Activated naive CD8-positive, alpha-beta T cell treated with anti-CD3 and anti-CD28 coated beads, Interleukin-2, amount 10 ng/mL, durations not matched to agents 7 days and 5 days (primary cell): ENCODE measurements around the gene ADCY9. TPM values are rescaled to one million over a fixed set of nuclear protein-coding genes. Genes with fewer than 3 reads are reported as not detected.
A peak's percentile ranks its signal among the peaks of the same experiment; 100 is the strongest.
"Not testable (repeated sequence)": the region's sequence is repeated elsewhere in the genome, so short reads cannot be mapped to it uniquely, and the experiment has no call there.

Experiments used
- ATAC-seq: fragments of 150-1000 bp; cut with Tn5 transposase; one replicate; pipeline ENCODE4 v1.10.0; 2021; ENCODE audit warnings: low read depth, moderate library complexity
- POLR2A ChIA-PET: fragments of 350-600 bp; sonication (Branson Sonifier 250); formaldehyde crosslinking; loops from one replicate; lab custom pipeline; 2021; ENCODE audit warnings: antibody characterized with exemption; lab: Charles Lee
- DNase-seq: peaks from one replicate; pipeline ENCODE4 v3.0.0; 2021
- H3K27ac Mint-ChIP-seq: one replicate; pipeline ENCODE4 v1.8.0; 2022; ENCODE audit warnings: mild to moderate bottlenecking, mixed read lengths
- H3K27me3 Mint-ChIP-seq: one replicate; pipeline ENCODE4 v1.8.0; 2022; ENCODE audit warnings: mild to moderate bottlenecking, moderate library complexity, mixed read lengths
- H3K36me3 Mint-ChIP-seq: one replicate; pipeline ENCODE4 v1.8.0; 2021; ENCODE audit warnings: mild to moderate bottlenecking, mixed read lengths
- H3K4me1 Mint-ChIP-seq: one replicate; pipeline ENCODE4 v1.8.0; 2021; ENCODE audit warnings: mixed read lengths
- H3K4me3 Mint-ChIP-seq: one replicate; pipeline ENCODE4 v1.8.0; 2022; ENCODE audit warnings: mild to moderate bottlenecking, moderate library complexity, mixed read lengths
- H3K9me3 Mint-ChIP-seq: one replicate; pipeline ENCODE4 v1.8.0; 2021; ENCODE audit warnings: mixed read lengths
- total RNA-seq, 2 experiments: library from RNA; stranded (reverse); gene quantifications; one replicate each; pipeline ENCODE4 v1.2.3, GENCODE V29; 2021

Gene ADCY9
- 10 to 100 TPM in 1 of 2 experiments, 1 to 10 TPM in 1; 9.9 to 10.1 TPM for total RNA-seq

DNA sequence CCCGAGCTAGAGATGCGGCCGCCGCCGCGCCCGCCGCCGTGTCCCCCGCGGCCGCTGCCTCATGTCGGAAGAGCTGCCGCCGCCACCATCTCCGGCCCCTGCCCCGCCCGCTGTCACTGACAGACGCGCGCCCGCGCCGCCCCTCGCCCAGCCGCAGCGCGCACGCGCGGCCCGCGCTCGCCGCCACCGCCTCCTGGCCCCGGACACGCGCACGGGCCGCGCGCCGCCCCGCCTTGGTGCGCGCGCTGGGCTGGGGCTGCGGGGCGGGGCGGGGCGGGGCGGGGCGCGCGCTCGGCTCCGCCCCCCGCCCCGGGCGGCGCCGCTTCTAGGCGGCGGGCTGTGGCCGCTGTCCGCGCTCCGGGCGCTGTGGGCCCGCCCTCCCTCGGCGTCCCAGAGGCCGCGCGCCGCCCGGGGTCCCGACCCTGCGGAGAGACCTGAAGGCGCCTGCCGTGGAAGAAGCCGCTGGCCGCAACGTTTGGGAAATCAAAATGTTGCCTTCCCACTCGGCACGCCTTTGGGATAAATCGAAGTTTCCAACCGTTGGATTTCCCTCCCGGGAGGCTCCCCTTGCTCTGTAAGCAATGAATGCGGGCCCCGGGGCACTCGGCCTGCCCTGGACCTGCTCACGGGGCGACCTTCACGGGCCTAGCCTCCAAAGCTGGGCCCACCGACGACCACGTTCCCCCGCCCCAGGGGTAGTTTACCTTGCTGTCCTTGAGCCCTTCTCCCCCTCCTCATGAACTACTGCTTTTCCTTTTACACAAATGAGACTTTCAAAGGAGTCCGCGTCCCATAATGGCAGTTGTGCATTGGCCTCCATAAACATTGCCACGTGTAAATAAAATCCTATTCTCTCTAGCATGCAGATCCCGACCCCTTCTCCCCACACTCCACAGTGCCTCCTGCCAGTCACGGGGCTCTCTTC lies at the start of gene ADCY9:
Gene ADCY9, minus strand, starts transcription at position 118 of the 925 bp plus-strand sequence. CDS start 1,000 bp downstream, outside the sequence.
- peaks cover 17% of the 10 kb centered on the region for H3K27me3 Mint-ChIP-seq
- peaks cover 36% of the 10 kb centered on the region for H3K4me1 Mint-ChIP-seq
- POLR2A ChIA-PET, result interaction anchor here (0.8 to 1.0 kb wide), 2 partner anchors 15 to 67 kb away, joined by 3 read pairs; no protein-coding TSS in a partner anchor
- peak within 1 kb of the TSS; percentile 90 for H3K4me3 Mint-ChIP-seq
- ATAC-seq (peak; percentile 71), DNase-seq (peak; percentile 91)
- peaks cover 5% of the 10 kb centered on the region for H3K36me3 Mint-ChIP-seq
- H3K27ac Mint-ChIP-seq, result peak within 1 kb of the TSS; percentile 68
- H3K9me3 Mint-ChIP-seq, result no peaks in the 10 kb centered on the region

DNA sequence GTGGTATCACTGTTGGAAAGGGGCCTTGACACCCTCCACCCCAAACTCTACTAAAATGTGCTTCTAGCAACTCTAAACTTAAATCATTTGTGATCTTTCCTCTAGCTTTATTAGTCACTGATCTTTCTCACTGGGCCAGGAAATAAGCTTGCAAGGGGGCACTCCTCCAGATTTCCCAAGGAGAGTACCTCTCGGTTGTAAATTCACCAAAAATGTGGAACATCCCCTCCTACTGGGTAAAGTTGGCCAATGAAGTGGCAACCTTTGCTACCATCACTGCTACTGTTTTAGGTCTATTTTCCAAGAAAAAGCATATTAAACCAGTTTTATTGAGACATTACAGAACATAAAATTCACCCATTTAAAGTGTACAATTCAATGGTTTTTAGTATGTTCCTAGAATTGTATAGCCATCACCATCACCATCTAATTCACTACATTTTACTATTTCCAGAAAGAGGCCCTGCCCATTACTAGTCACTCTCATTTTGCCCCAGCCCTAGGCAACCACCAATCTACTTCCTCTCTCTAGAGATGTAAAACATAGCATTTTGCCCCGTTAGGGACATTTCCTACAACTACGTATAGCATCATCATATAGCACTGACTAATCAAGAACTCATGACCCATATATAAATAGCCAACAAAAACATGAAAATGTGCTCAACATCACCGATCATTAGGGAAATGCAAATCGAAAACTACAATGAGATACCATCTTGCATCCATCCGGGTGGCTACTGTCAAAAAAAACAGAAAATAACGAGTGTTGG lies 44.6 kb upstream of the ADCY9 start:
- no peaks in the 10 kb centered on the region for H3K9me3 Mint-ChIP-seq
- no peak overlapping the region for H3K27ac Mint-ChIP-seq
- no peak overlapping the region for H3K4me3 Mint-ChIP-seq
- peaks cover 3% of the 10 kb centered on the region for H3K4me1 Mint-ChIP-seq
- no peak for ATAC-seq
- POLR2A ChIA-PET, result no interaction called here
- peaks cover 3% of the 10 kb centered on the region for H3K27me3 Mint-ChIP-seq
- no peaks in the 10 kb centered on the region for H3K36me3 Mint-ChIP-seq
- no peak for DNase-seq

DNA sequence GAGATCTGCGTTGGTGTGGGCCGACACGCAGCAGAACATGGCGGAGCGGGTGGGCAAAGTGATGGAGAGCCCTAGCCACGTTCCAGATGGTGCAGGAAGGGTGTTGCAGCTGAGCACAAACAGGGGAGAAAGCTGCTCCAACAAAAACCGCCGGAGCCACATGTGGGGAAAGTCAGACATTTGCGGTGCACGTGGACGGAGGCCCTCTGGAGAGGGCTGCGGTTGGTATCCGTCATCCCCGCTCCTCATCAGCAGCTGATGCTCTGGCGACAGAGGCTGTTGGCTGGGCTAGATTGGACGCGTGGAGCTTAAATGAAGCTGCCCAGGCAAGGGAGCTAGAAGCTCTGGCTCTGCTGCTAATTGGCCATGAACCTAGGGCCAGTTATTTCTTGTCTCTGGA lies 43.5 kb upstream of the ADCY9 start:
- H3K4me1 Mint-ChIP-seq, result peaks cover 3% of the 10 kb centered on the region
- no peak for DNase-seq
- POLR2A ChIA-PET, result no interaction called here
- H3K27me3 Mint-ChIP-seq, result no peaks in the 10 kb centered on the region
- no peak for ATAC-seq
- no peaks in the 10 kb centered on the region for H3K9me3 Mint-ChIP-seq
- no peak overlapping the region for H3K27ac Mint-ChIP-seq
- H3K36me3 Mint-ChIP-seq, result no peaks in the 10 kb centered on the region
- no peak overlapping the region for H3K4me3 Mint-ChIP-seq

DNA sequence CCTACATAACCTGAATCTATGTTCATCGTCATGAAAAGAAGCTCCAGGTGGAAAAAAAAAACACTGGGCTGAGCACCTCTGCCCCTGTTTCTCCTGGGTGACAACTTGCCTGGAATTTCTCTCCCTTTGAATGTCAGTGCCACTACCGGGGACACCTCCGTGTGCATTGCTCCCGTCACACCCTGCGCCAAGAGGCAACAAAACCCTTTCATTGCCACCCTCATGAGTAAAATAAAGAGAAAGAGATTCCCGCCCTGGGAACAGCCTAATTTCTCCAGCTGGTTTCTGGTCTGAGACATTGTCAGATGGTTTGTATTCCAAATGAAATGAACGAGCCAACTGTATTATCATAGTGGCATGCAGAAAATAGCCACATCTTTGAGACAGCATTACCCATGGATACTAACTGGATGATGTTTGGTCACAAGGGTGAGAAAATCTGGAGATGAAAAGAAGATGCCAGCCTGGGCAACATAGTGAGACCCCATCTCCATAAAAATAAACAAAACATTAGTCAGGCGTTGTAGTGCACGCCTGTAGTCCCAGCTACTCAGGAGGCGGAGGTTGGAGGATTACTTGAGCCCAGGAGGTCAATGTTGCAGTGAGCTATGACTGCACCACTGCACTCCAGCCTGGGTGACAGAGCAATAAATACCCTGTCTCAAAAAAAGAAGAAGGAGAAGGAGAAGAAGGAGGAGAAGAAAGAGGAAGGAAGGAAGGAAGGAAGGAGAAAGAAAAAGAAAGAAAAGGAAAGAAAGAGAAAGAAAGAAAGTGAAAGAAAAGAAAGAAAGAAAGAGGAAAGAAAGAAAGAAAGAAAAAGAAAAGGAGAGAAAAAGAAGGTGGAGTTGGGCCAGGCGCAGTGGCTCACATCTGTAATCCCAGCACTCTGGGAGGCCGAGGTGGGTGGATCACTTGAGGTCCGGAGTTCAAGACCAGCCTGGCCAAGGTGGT lies 42.2 kb upstream of the ADCY9 start:
- peaks cover 1% of the 10 kb centered on the region for H3K27me3 Mint-ChIP-seq
- no peak overlapping the region for H3K27ac Mint-ChIP-seq
- no peaks in the 10 kb centered on the region for H3K9me3 Mint-ChIP-seq
- DNase-seq (no peak), ATAC-seq (no peak)
- POLR2A ChIA-PET, result no interaction called here
- no peaks in the 10 kb centered on the region for H3K36me3 Mint-ChIP-seq
- H3K4me1 Mint-ChIP-seq, result peaks cover 3% of the 10 kb centered on the region
- no peak overlapping the region for H3K4me3 Mint-ChIP-seq

DNA sequence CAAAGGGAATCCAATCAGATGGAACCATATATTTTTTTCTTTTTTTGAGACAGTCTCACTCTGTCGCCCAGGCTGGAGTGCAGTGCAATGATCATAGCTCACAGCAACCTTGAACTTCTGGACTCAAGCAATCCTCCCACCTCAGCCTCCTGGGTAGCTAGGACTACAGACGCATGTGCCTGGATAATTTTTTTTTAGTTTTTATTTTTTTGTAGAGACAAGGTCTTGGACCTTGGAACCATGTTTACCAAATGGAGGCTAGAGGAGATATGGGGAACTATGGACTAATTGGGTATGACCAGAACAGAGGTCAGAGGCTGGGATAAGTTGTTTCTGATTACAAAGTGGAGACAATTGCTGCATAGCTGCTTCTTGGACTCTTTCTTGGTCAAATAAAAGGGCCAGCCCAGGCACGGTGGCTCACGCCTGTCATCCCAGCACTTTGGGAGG lies 41.2 kb upstream of the ADCY9 start:
- H3K27me3 Mint-ChIP-seq, result peaks cover 3% of the 10 kb centered on the region

DNA sequence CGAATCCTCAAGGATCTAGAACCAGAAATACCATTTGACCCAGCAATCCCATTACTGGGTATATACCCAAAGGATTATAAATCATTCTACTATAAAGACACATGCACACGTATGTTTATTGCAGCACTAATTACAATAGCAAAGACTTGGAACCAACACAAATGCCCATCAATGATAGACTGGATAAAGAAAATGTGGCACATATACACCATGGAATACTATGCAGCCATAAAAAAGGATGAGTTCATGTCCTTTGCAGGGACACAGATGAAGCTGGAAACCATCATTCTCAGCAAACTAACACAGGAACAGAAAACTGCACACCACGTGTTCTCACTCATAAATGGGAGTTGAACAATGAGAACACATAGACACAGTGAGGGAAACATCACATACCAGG lies 40.3 kb upstream of the ADCY9 start:
- POLR2A ChIA-PET, DNase-seq, H3K27me3 Mint-ChIP-seq, H3K4me1 Mint-ChIP-seq, H3K36me3 Mint-ChIP-seq, H3K27ac Mint-ChIP-seq, H3K9me3 Mint-ChIP-seq, H3K4me3 Mint-ChIP-seq, ATAC-seq: not testable (repeated sequence)

More for the DNA sequence above, 41.2 kb upstream of the ADCY9 start:
- Mint-ChIP-seq H3K36me3 (no peaks in the 10 kb centered on the region), H3K4me1 (peaks cover 3% of the 10 kb centered on the region), H3K9me3 (no peaks in the 10 kb centered on the region), H3K27ac (no peak overlapping the region), H3K4me3 (no peak overlapping the region)
- ATAC-seq (no peak), DNase-seq (no peak)
- POLR2A ChIA-PET, result no interaction called here

DNA sequence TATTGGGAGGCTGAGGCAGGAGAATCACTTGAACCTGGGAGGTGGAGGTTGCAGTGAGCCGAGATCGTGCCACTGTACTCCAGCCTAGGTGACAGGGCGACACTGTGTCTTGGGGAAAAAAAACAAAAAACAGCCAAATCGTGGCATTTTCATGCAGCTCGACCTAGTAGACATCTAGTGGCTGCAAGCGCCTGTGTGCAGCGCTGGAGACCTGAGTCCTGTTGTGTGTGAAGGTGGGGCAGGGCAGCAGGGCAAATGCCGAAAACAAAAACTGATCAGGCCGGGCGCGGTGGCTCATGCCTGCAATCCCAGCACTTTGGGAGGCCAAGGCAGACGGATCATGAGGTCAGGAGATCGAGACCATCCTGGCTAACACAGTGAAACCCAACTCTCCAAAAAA lies 37.1 kb upstream of the ADCY9 start:
- H3K36me3 Mint-ChIP-seq, ATAC-seq, H3K27ac Mint-ChIP-seq, POLR2A ChIA-PET, H3K27me3 Mint-ChIP-seq, H3K9me3 Mint-ChIP-seq, DNase-seq, H3K4me1 Mint-ChIP-seq, H3K4me3 Mint-ChIP-seq: not testable (repeated sequence)

DNA sequence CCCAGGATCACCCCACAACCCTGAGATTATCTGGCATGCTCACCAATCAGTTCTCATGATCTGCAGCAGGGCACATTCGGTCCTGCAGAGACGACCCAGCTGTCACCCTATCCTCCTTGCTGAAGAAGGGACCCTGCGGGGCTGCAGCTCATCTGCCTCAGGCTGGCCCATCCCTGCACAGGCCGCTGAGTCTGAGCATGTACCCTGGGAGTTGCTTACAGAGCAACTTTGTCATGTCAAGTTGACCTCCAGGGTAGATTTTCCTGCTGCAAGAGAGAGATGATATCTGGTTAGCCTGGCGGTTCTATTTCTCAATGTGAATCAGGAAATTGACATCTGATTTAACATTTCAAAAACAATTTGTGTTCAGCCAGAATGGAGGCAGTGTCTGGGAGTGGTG lies 36.0 kb upstream of the ADCY9 start:
- peaks cover 4% of the 10 kb centered on the region for H3K27me3 Mint-ChIP-seq
- ATAC-seq, result no peak
- no peak for DNase-seq
- POLR2A ChIA-PET, result no interaction called here
- H3K36me3 Mint-ChIP-seq, result no peaks in the 10 kb centered on the region
- no peaks in the 10 kb centered on the region for H3K4me1 Mint-ChIP-seq
- no peak overlapping the region for H3K4me3 Mint-ChIP-seq
- H3K9me3 Mint-ChIP-seq, result no peaks in the 10 kb centered on the region
- H3K27ac Mint-ChIP-seq, result no peak overlapping the region

DNA sequence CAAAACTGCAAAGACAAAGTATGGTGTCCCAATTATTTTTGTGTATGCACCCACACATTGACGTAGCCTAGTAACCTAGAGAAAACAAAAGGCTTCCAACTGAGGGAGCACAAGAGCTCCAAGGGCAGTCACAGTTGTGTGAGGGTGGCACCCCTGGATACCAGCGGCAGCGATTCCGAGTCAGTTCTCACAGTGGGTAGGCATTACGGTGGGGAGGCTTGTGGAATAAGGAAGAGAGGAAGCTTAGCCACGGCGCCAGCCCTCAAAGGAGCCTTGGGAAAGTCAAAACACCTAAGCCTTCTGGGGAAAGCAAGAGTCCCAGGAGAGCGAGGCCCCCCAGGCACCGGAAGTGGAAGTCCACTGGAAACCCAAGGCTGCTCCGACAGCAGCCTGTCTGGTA lies 31.0 kb upstream of the ADCY9 start:
- ATAC-seq (no peak), DNase-seq (no peak)
- peaks cover 2% of the 10 kb centered on the region for H3K27me3 Mint-ChIP-seq
- H3K9me3 Mint-ChIP-seq, result no peaks in the 10 kb centered on the region
- POLR2A ChIA-PET, result no interaction called here
- H3K27ac Mint-ChIP-seq, result no peak overlapping the region
- H3K36me3 Mint-ChIP-seq, result no peaks in the 10 kb centered on the region
- peaks cover 6% of the 10 kb centered on the region for H3K4me1 Mint-ChIP-seq
- H3K4me3 Mint-ChIP-seq, result no peak overlapping the region

DNA sequence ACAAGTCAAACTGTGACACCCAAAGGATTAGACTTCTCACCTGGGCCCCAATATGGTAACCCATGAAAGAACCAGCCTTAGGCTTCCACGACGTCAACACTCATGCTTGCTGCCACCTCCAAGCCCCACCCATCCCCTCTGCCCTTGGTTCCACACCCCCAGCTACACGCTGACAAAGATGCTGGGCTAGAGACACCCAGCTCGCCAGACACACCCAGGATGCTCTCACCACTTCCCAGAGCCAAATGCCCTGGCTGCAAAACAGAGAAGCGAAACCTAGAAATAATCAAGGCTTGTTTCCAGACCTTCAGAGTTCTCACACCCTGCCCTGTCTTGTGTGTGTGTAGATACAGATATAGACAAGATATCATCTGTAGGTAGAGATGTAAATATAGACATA lies 26.0 kb upstream of the ADCY9 start:
- H3K9me3 Mint-ChIP-seq, result peaks cover 7% of the 10 kb centered on the region
- H3K36me3 Mint-ChIP-seq, result peaks cover 8% of the 10 kb centered on the region
- peak; percentile 92 for ATAC-seq
- H3K4me1 Mint-ChIP-seq, result peaks cover 12% of the 10 kb centered on the region
- no peak overlapping the region for H3K4me3 Mint-ChIP-seq
- DNase-seq, result peak; percentile 29
- H3K27ac Mint-ChIP-seq, result peak overlapping the region; percentile 58
- POLR2A ChIA-PET, result no interaction called here
- H3K27me3 Mint-ChIP-seq, result peaks cover 3% of the 10 kb centered on the region

DNA sequence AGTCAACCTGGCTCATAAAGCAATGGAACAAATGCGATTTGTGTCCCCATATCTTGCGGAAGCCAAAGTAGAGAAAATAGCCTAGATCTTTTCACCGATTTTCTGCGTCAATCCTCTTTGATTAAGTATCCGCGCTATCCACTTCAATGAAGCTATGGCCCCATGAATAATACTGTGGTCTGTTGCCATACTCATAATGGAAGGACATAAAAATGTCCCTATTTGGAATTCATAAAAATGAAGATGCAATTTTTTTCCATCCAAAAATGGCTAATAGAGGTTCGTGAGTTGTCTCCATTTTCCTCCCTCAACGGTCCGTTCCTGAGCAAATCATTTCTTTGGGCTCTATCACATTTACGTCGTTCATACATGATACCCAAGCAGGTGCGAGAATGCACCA lies 25.4 kb upstream of the ADCY9 start:
- H3K27ac Mint-ChIP-seq, result no peak overlapping the region

DNA sequence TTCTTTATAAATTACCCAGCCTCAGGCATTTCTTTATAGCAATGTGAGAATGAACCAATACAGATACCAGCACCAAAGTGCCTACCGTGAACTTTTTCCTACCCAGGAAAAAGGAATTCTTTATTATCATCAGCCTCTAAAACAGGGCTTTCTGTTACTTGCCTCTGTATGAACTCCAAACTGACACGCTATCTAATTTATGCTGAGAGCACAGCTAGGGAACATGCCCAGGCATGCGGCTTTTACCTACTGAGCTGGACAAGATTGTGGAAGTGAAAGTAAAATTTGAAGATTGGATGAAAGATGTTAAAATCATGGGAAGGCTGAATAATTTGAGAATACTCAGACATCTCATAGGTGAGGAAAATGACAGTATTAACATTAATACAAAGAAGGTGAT lies 24.4 kb upstream of the ADCY9 start:
- Mint-ChIP-seq H3K4me3 (no peak overlapping the region), H3K27me3 (peaks cover 8% of the 10 kb centered on the region), H3K36me3 (peaks cover 8% of the 10 kb centered on the region), H3K27ac (peak overlapping the region; percentile 54), H3K4me1 (peaks cover 15% of the 10 kb centered on the region), H3K9me3 (peaks cover 7% of the 10 kb centered on the region)
- POLR2A ChIA-PET, result no interaction called here
- no peak for ATAC-seq
- DNase-seq, result no peak

More for the DNA sequence above, 25.4 kb upstream of the ADCY9 start:
- POLR2A ChIA-PET, result no interaction called here
- no peak for ATAC-seq
- Mint-ChIP-seq H3K4me1 (peaks cover 12% of the 10 kb centered on the region), H3K9me3 (peaks cover 7% of the 10 kb centered on the region), H3K36me3 (peaks cover 8% of the 10 kb centered on the region), H3K27me3 (peaks cover 5% of the 10 kb centered on the region), H3K4me3 (no peak overlapping the region)
- no peak for DNase-seq

DNA sequence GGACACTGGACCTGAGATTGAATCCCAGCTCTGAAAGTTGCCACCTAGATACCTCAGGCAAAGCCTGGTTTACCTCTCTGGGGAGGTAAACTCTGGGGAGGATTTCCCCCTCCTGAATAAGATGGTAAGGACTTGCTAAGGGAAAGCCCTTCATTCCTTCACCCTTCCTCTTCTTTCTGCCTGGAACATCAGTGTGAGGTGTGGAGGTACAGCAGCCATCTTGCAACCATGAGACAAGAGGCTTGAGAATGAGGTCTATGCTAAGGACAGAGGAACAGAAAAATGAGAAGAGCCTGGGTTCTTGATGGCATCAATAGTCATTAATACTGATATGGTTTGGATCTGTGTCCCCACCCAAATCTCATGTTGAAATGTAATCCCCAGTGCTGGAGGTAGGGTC lies 23.7 kb upstream of the ADCY9 start:
- POLR2A ChIA-PET, result no interaction called here
- Mint-ChIP-seq H3K27me3 (peaks cover 11% of the 10 kb centered on the region), H3K4me3 (no peak overlapping the region)

More for the DNA sequence above, 23.7 kb upstream of the ADCY9 start:
- Mint-ChIP-seq H3K36me3 (peaks cover 8% of the 10 kb centered on the region), H3K27ac (no peak overlapping the region), H3K4me1 (peaks cover 15% of the 10 kb centered on the region), H3K9me3 (peaks cover 7% of the 10 kb centered on the region)
- ATAC-seq (no peak), DNase-seq (no peak)
